Mesenchymal stem cell (in vitro differentiated cells and primary cell): Measurements from ENCODE around the gene ZXDC.

Experiments used
- DNase-seq: peaks from one replicate; pipeline ENCODE4 v3.0.0-alpha.2; 2013
- H2AFZ ChIP-seq: one replicate; pipeline ENCODE4 v1.6.1; 2013; ENCODE audit warnings: low read depth, mild to moderate bottlenecking, control low read depth, inconsistent platforms, low read length, moderate library complexity
- H2AK5ac ChIP-seq: 2 replicates; pipeline ENCODE4 v1.6.1; 2013; ENCODE audit warnings: low read length, moderate library complexity, mild to moderate bottlenecking, inconsistent platforms; ENCODE audit not compliant: severe bottlenecking
- H2BK120ac ChIP-seq: one replicate; pipeline ENCODE4 v1.6.1; 2013; ENCODE audit warnings: low read depth, mild to moderate bottlenecking, inconsistent platforms, low read length, moderate library complexity
- H2BK12ac ChIP-seq, 2 experiments: one replicate each; pipeline ENCODE4 v1.6.1; 2013; ENCODE audit warnings: inconsistent platforms in 2 of 2, low read length in 2 of 2, mild to moderate bottlenecking in 2 of 2, moderate library complexity in 2 of 2, control low read depth in 1 of 2
- H2BK15ac ChIP-seq: one replicate; pipeline ENCODE4 v1.6.1; 2013; ENCODE audit warnings: mild to moderate bottlenecking, low read depth, inconsistent platforms; ENCODE audit not compliant: poor library complexity, severe bottlenecking
- H2BK5ac ChIP-seq: 2 replicates; pipeline ENCODE4 v1.6.1; 2013; ENCODE audit warnings: low read depth, mild to moderate bottlenecking, low read length, control low read depth, inconsistent platforms; ENCODE audit not compliant: poor library complexity, severe bottlenecking
- H3K14ac ChIP-seq, 2 experiments: one replicate each; pipeline ENCODE4 v1.6.1; 2013; ENCODE audit warnings: inconsistent platforms in 2 of 2, low read length in 2 of 2, control low read depth in 1 of 2, mild to moderate bottlenecking in 1 of 2, moderate library complexity in 1 of 2
- H3K18ac ChIP-seq, 2 experiments: one replicate each; pipeline ENCODE4 v1.6.1; 2013; ENCODE audit warnings: inconsistent platforms in 2 of 2, low read length in 2 of 2, control low read depth in 1 of 2, low read depth in 1 of 2, mild to moderate bottlenecking in 1 of 2
- H3K23ac ChIP-seq, 2 experiments: one replicate each; pipeline ENCODE4 v1.6.1; 2013; ENCODE audit warnings: inconsistent platforms in 2 of 2, low read length in 2 of 2, mild to moderate bottlenecking in 2 of 2, moderate library complexity in 2 of 2, control low read depth in 1 of 2
- H3K27ac ChIP-seq: 2 replicates; pipeline ENCODE4 v1.5.1; 2013; ENCODE audit warnings: mild to moderate bottlenecking, moderate library complexity, low read length, control low read depth, inconsistent platforms; ENCODE audit not compliant: poor library complexity, severe bottlenecking
- H3K27me3 ChIP-seq, 2 experiments: 2 replicates each; pipeline versions ENCODE4 v1.6.1 to v1.7.0; 2013; ENCODE audit warnings: low read length in 2 of 2, mild to moderate bottlenecking in 2 of 2, moderate library complexity in 2 of 2, control low read depth in 1 of 2, inconsistent platforms in 1 of 2; ENCODE audit not compliant: control insufficient read depth in 1 of 2, insufficient read depth in 1 of 2
- H3K36me3 ChIP-seq, 2 experiments: 2 replicates each; pipeline versions ENCODE4 v1.6.1 to v1.7.0; 2013; ENCODE audit warnings: low read length in 2 of 2, control low read depth in 1 of 2, inconsistent platforms in 1 of 2, low read depth in 1 of 2, mild to moderate bottlenecking in 1 of 2; ENCODE audit not compliant: insufficient read depth in 2 of 2, control insufficient read depth in 1 of 2
- H3K4ac ChIP-seq, 2 experiments: one replicate each; pipeline ENCODE4 v1.6.1; 2013; ENCODE audit warnings: inconsistent platforms in 2 of 2, low read length in 2 of 2, mild to moderate bottlenecking in 2 of 2, moderate library complexity in 2 of 2, control low read depth in 1 of 2, low read depth in 1 of 2
- H3K4me1 ChIP-seq: 2 replicates; pipeline ENCODE4 v1.6.1; 2013; ENCODE audit warnings: low read depth, low read length, control low read depth; ENCODE audit not compliant: control insufficient read depth, insufficient read depth
- H3K4me2 ChIP-seq: 2 replicates; pipeline ENCODE4 v1.6.1; 2013; ENCODE audit warnings: low read length, mild to moderate bottlenecking, inconsistent platforms; ENCODE audit not compliant: poor library complexity, severe bottlenecking
- H3K4me3 ChIP-seq, 2 experiments: 2 replicates each; pipeline versions ENCODE4 v1.5.1 to v1.7.0; 2013; ENCODE audit warnings: low read length in 2 of 2, mild to moderate bottlenecking in 2 of 2, control low read depth in 1 of 2, low read depth in 1 of 2; ENCODE audit not compliant: insufficient read depth in 1 of 2
- H3K79me1 ChIP-seq: replicated peaks from 2 replicates; pipeline ENCODE4 v1.6.1; 2013; ENCODE audit warnings: mild to moderate bottlenecking, control low read depth, low read length, inconsistent platforms; ENCODE audit not compliant: poor library complexity, severe bottlenecking
- H3K9ac ChIP-seq: 2 replicates; pipeline ENCODE4 v1.7.0; 2013; ENCODE audit warnings: mild to moderate bottlenecking, low read length, moderate library complexity
- H3K9me3 ChIP-seq: 2 replicates; pipeline ENCODE4 v1.7.0; 2013; ENCODE audit warnings: mild to moderate bottlenecking, low read length; ENCODE audit not compliant: control insufficient read depth
- H4K8ac ChIP-seq: one replicate; pipeline ENCODE4 v1.6.1; 2013; ENCODE audit warnings: inconsistent platforms, mild to moderate bottlenecking, low read length, moderate library complexity
- H4K91ac ChIP-seq: one replicate; pipeline ENCODE4 v1.6.1; 2013; ENCODE audit warnings: mild to moderate bottlenecking, low read length, inconsistent platforms
- WGBS: methylation state at CpG from one replicate; pipeline ENCODE4 v1.1.7; 2013; ENCODE audit warnings: mixed read lengths; 5-methylcytosine and 5-hydroxymethylcytosine counted together

The ZXDC gene

DNA sequence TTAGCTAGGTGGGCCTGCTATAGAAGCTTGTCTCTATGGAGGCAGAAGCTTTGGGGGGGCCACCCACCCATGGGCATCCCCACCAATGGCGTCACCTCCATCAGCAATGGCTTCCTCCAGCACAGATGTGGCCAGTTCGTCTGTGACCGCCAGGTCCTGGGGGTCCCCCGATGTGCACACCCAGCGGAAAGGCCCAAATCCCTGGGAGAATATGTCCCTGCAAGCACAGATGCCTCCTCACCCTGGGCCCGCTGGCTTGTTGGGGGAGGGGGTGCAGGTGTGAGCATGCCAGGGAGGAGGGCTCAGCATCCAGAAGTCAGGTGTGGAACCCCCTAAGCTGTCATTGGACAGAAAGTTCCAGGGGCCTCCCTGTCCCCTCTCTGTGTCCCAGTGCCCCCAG, 22.3 kb upstream of the ZXDC start:
- Histone ChIP-seq H2BK12ac (no peak overlapping the region), H3K9ac (no peak overlapping the region), H3K4ac (no peak overlapping the region), H3K4me2 (no peak overlapping the region), H2AK5ac (no peak overlapping the region), H3K4me1 (peaks cover 2% of the 10 kb centered on the region), H3K23ac (no peak overlapping the region), H3K27ac (no peak overlapping the region), H3K14ac (no peak overlapping the region), H4K91ac (no peak overlapping the region), H3K27me3 (peaks cover 0 to 17% of the 10 kb centered on the region in 2 experiments), H2BK15ac (no peak overlapping the region), H2BK120ac (no peak overlapping the region), H3K4me3 (no peak overlapping the region), H4K8ac (no peak overlapping the region), H3K18ac (no peak overlapping the region), H2AFZ (no peak overlapping the region), H3K36me3 (no peaks in the 10 kb centered on the region), H3K9me3 (no peaks in the 10 kb centered on the region), H2BK5ac (no peak overlapping the region), H3K79me1 (no peaks in the 10 kb centered on the region)
- WGBS: 92% methylated on average over 6 of the region's 6 CpGs
- no peak for DNase-seq

DNA sequence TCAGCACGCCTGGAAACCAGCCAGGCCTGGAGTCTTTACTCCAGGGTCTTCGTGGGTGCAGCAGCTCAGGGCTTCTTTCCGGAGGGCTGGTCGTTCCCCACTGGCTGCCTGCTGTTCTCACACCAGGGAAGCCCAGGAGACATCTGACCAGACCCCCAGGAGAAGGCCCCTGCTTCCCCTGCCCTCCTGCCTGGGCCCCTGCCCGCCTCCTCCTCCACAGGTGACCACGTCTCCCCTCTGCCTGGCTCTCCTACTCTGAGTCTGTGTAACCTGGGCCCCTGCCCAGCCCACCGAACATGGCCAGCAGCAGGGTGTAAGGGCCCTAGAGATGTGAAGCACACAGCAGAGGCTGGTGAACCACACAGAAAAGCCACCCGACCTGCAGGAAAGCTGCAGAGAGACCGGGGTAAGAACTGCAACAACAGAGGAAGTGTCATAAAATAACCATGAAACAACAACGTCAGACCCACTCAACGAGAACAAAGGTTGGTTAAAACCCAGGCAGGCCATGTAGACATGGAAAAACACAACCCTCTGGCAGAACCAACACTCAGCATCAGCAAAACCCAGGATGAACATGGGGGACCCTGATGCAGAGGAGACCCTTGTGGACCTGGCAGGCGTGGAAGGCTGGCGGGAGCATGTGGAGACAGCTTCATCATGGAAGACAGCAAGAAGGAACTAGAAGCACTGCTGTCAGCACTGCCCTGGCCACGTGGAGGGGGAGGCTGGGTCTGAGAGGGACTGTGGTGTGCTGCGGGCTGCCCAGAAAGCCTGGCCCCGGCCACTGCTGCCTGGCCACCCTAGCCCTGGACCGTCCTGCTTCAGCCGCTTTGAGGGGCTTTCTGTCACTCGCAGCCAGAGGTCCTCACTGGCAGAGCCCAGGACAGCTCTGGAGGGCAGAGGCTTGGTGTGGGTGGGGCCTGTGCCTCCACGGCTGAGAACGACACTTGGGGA, 21.5 kb upstream of the ZXDC start:
- Histone ChIP-seq H2BK12ac (no peak overlapping the region), H3K79me1 (no peaks in the 10 kb centered on the region), H3K4me1 (peaks cover 2% of the 10 kb centered on the region), H4K91ac (no peak overlapping the region), H3K4ac (no peak overlapping the region), H3K36me3 (no peaks in the 10 kb centered on the region), H3K23ac (no peak overlapping the region), H2AFZ (no peak overlapping the region), H3K4me2 (no peak overlapping the region), H4K8ac (no peak overlapping the region), H2BK15ac (no peak overlapping the region), H2AK5ac (no peak overlapping the region), H3K27ac (no peak overlapping the region), H2BK5ac (no peak overlapping the region), H3K27me3 (peaks cover 0 to 18% of the 10 kb centered on the region in 2 experiments), H2BK120ac (no peak overlapping the region), H3K18ac (no peak overlapping the region), H3K4me3 (no peak overlapping the region), H3K9me3 (no peaks in the 10 kb centered on the region), H3K9ac (no peak overlapping the region), H3K14ac (no peak overlapping the region)
- 71% methylated on average over 20 of the region's 21 CpGs for WGBS
- DNase-seq: no peak

DNA sequence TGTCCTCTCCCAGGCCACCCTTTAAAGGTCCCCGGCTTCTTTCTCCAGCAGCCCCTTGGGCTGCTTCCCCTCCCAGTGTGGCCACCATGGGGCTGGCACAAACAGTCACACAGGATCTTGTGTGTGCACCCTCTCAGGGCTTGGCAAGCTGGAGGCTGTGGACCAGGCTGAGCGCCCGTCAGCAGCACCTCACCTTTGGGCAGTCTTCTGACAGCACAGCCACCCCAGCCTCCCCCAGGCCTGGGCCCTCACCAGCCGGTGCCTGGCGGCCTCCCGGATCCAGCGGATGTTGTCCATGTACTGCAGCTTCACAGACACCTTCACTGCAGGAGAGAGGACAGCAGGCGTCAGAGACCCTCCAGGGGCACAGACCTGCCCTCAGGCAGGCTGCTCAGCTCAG, 20.1 kb upstream of the ZXDC start:
- Histone ChIP-seq H2BK120ac (no peak overlapping the region), H4K91ac (no peak overlapping the region), H3K4me1 (peaks cover 2% of the 10 kb centered on the region), H3K27me3 (peaks cover 6 to 26% of the 10 kb centered on the region in 2 experiments), H4K8ac (no peak overlapping the region), H3K36me3 (no peaks in the 10 kb centered on the region), H3K4ac (no peak overlapping the region), H3K9me3 (no peaks in the 10 kb centered on the region), H2AFZ (no peak overlapping the region), H3K18ac (no peak overlapping the region), H3K27ac (no peak overlapping the region), H2BK12ac (no peak overlapping the region), H2BK5ac (no peak overlapping the region), H3K4me3 (no peak overlapping the region), H3K79me1 (no peaks in the 10 kb centered on the region), H3K4me2 (no peak overlapping the region), H3K9ac (no peak overlapping the region), H2AK5ac (no peak overlapping the region), H3K23ac (no peak overlapping the region), H2BK15ac (no peak overlapping the region), H3K14ac (no peak overlapping the region)
- no peak for DNase-seq
- 86% methylated on average over 8 of the region's 8 CpGs for WGBS

DNA sequence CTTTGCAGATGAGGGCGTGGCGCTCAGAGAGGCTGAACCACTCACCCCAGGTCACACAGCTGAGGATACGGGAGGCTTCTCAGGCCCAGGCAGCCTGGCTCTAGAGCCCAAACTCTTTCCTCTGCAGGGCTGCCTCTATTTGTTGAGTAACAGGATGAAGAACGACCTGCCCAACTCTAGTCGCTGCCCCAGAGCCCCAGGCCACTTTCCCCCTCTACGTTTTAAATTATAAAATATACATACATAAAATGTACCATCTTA, 19.2 kb upstream of the ZXDC start:
- H3K14ac ChIP-seq: no peak overlapping the region
- H3K4me1 ChIP-seq: peaks cover 2% of the 10 kb centered on the region
- no peak overlapping the region for H3K23ac ChIP-seq
- H2AFZ ChIP-seq: no peak overlapping the region
- H3K79me1 ChIP-seq: no peaks in the 10 kb centered on the region
- no peak overlapping the region for H3K27ac ChIP-seq
- no peak overlapping the region for H3K9ac ChIP-seq
- no peak overlapping the region for H3K4ac ChIP-seq
- peaks cover 8 to 27% of the 10 kb centered on the region in 2 experiments for H3K27me3 ChIP-seq
- no peak overlapping the region for H3K18ac ChIP-seq
- DNase-seq: no peak
- no peak overlapping the region for H2BK120ac ChIP-seq
- H3K4me3 ChIP-seq: no peak overlapping the region
- no peak overlapping the region for H2BK5ac ChIP-seq
- H3K4me2 ChIP-seq: no peak overlapping the region
- no peak overlapping the region for H4K91ac ChIP-seq
- no peak overlapping the region for H4K8ac ChIP-seq
- H3K9me3 ChIP-seq: no peaks in the 10 kb centered on the region
- WGBS: 88% methylated on average over 4 of the region's 6 CpGs
- no peak overlapping the region for H2BK12ac ChIP-seq
- no peak overlapping the region for H2BK15ac ChIP-seq
- H2AK5ac ChIP-seq: no peak overlapping the region
- no peaks in the 10 kb centered on the region for H3K36me3 ChIP-seq
